A673 (cell line): ENCODE measurements around the gene MS4A13.

Experiments used
- EZH2 ChIP-seq: fragments of 200-600 bp; sonication (generic); IDR thresholded peaks from 2 replicates; pipeline ENCODE4 v1.6.1; 2017; ENCODE audit warnings: borderline replicate concordance, low read depth, mild to moderate bottlenecking, mixed read lengths, antibody characterized with exemption, low read length; ENCODE audit not compliant: poor library complexity, severe bottlenecking
- TF ChIP-seq, protein P1 (sequence below): fragments of 300-800, 200-600 bp; sonication (generic); conservative IDR thresholded peaks from 2 replicates; pipeline ENCODE4 v1.5.1; 2017; ENCODE audit warnings: low read depth, mild to moderate bottlenecking, antibody characterized with exemption, low read length, moderate library complexity, mixed read lengths

DNA sequence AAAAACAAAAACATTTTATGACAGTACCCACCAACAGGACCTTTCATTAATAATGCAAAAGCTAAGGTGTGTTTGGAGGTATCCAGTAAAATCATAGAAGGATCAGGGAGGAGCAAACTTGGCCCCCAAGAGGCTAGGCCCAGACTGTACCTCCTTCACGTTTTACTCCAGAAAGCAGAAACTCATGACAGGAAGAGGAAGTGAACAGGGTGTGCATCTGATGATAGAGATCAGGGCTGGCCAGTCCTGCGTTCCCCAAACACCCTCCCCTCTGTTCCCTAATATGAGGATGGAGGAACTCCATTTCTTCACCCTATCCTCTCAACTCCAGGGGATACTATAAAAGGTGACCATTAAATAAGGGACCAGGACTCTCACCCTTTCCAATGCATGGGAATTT lies 32.8 kb upstream of the MS4A13 start:
- TF ChIP-seq, protein P1, sequence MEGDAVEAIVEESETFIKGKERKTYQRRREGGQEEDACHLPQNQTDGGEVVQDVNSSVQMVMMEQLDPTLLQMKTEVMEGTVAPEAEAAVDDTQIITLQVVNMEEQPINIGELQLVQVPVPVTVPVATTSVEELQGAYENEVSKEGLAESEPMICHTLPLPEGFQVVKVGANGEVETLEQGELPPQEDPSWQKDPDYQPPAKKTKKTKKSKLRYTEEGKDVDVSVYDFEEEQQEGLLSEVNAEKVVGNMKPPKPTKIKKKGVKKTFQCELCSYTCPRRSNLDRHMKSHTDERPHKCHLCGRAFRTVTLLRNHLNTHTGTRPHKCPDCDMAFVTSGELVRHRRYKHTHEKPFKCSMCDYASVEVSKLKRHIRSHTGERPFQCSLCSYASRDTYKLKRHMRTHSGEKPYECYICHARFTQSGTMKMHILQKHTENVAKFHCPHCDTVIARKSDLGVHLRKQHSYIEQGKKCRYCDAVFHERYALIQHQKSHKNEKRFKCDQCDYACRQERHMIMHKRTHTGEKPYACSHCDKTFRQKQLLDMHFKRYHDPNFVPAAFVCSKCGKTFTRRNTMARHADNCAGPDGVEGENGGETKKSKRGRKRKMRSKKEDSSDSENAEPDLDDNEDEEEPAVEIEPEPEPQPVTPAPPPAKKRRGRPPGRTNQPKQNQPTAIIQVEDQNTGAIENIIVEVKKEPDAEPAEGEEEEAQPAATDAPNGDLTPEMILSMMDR: no peak
- TF ChIP-seq EZH2: no peak
